ENCODE data around the gene HECW1. TPM values are rescaled to one million over a fixed set of nuclear protein-coding genes. Genes with fewer than 3 reads are reported as not detected.
"Not testable (repeated sequence)": the region's sequence is repeated elsewhere in the genome, so short reads cannot be mapped to it uniquely, and the experiment has no call there.

Gene HECW1
- 1 to 10 TPM in 1 of 10 donors, under 1 TPM in 9; 0.03 to 2.1 (median 0.19) TPM for polyA plus RNA-seq (ENCODE audit: insufficient read length in 10 of 10)
- long read RNA-seq, donor 1, result 0 reads
- long read RNA-seq, donor 2, result 0 reads
- long read RNA-seq, donor 3, result 0 reads
- long read RNA-seq, donor 4, result 0 reads
- long read RNA-seq, donor 5, result 0 reads
- long read RNA-seq, donor 6, result 0 reads
- long read RNA-seq, donor 7, result 0 reads
- long read RNA-seq, donor 8, result 0 reads
- long read RNA-seq, donor 9, result 0 reads

GRCh38 chr7:43112459-43112940 lies at the start of gene HECW1:
TSS of gene HECW1 (plus strand) at chr7:43112647. CDS start at chr7:43243906, 131,259 bp downstream.
- peak in 1 of 3 donors; percentile 35 for DNase-seq

GRCh38 chr7:43071604-43072003 lies 40.8 kb upstream of the HECW1 start:
- no peak for DNase-seq

- DNase-seq, result no peak
Measured at GRCh38 chr7:43072530-43072929, 39.9 kb upstream of the HECW1 start.

- DNase-seq, result not testable (repeated sequence)
Measured at GRCh38 chr7:43073811-43074210, 38.6 kb upstream of the HECW1 start.

GRCh38 chr7:43076189-43076605 lies 36.2 kb upstream of the HECW1 start:
- DNase-seq, result peak in 1 of 3 donors; percentile 7

GRCh38 chr7:43076606-43077005 lies 35.8 kb upstream of the HECW1 start:
- no peak for DNase-seq

- DNase-seq, result peak in 1 of 3 donors; percentile 28
Measured at GRCh38 chr7:43077285-43077684, 35.2 kb upstream of the HECW1 start.

- peak in 1 of 3 donors; percentile 9 for DNase-seq
Measured at GRCh38 chr7:43077732-43078391, 34.6 kb upstream of the HECW1 start.

GRCh38 chr7:43078794-43079193 lies 33.7 kb upstream of the HECW1 start:
- no peak for DNase-seq

GRCh38 chr7:43081603-43082002 lies 30.8 kb upstream of the HECW1 start:
- DNase-seq, result no peak

GRCh38 chr7:43083106-43083505 lies 29.3 kb upstream of the HECW1 start:
- no peak for DNase-seq

- DNase-seq, result no peak
Measured at GRCh38 chr7:43085017-43085416, 27.4 kb upstream of the HECW1 start.

- DNase-seq, result no peak
Measured at GRCh38 chr7:43085992-43086391, 26.5 kb upstream of the HECW1 start.

- no peak for DNase-seq
Measured at GRCh38 chr7:43092819-43093218, 19.6 kb upstream of the HECW1 start.

- DNase-seq, result no peak
Measured at GRCh38 chr7:43096875-43097274, 15.6 kb upstream of the HECW1 start.

GRCh38 chr7:43099750-43100149 lies 12.7 kb upstream of the HECW1 start:
- DNase-seq, result no peak

GRCh38 chr7:43104874-43105520 lies 7.5 kb upstream of the HECW1 start:
- no peak for DNase-seq

- no peak for DNase-seq
Measured at GRCh38 chr7:43105521-43106120, 6.8 kb upstream of the HECW1 start.

- DNase-seq, result peak in 2 of 3 donors; percentile 43 to 58
Measured at GRCh38 chr7:43108255-43109011, 4.0 kb upstream of the HECW1 start.

- no peak for DNase-seq
Measured at GRCh38 chr7:43110791-43111535, 1.5 kb upstream of the HECW1 start.

Data from muscle of back (tissue), 13 donors.